Measurements from ENCODE around the gene RAPGEFL1.
"Not testable (repeated sequence)": the region's sequence is repeated elsewhere in the genome, so short reads cannot be mapped to it uniquely, and the experiment has no call there.

The RAPGEFL1 gene

GRCh38 chr17:40174514-40174913, 2.8 kb upstream of the RAPGEFL1 start:
- no peak for DNase-seq

DNA sequence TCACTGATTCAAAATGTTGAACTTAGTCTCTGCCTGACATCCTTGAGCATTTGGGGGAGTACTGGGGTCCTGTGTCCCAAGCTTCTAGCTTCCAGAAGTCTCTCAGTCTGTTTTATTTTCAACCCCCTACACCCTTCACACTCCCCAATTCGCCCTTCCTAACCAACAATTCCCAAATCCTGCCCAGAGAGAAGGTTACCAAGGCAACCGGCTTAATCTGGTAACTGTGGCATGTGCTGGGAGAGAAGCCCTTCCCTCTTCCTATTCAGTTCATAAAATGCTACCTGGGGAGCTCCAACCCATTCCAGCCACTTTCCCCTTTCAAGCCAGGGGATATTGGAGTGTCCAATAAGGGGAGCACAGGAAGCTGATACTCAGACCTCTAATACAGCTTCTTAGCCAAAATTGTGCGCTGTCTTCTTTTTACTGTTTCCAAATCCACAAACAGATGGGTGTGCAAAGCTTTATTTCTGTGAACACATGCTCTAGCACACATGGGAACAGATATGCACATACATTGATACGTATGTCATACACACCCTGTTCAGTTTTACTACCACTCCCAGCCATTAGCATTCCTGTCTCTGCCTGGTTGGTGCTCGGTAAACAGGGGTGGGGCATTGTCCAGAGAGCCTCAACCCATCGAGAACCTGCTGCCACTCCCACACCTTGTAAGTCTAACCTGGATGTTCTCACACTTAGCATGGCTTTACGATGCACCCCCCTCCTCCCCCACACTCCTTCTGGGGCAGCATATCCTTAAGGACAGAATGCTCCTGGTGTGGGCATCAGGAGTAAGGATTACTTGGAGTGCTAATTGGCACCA, 1.1 kb upstream of the RAPGEFL1 start:
- no peak for DNase-seq

GRCh38 chr17:40176754-40177110, 538 bp upstream of the RAPGEFL1 start:
- DNase-seq, result no peak

GRCh38 chr17:40178021-40178601, 841 bp downstream of the RAPGEFL1 start:
- no peak for DNase-seq

DNA sequence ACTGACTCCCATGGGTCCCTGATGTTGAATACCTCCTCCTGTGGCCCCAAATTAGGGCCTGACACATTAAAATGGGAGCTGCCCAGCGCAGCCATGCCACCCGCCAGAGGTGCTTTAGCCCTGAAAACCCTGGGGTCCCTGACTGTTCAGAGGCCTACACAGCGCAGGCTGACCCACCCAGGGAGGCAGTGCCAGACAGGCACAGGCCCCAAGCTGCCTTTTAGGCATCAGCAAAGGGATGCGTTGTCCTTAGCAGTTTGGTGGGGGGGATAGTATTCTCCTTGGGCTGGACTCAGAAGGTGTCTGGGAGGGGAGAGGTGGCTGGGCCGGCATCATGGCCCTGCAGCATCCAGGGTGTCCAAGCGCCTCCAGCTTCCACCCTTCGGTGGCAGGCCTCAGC, 1.4 kb downstream of the RAPGEFL1 start:
- no peak for DNase-seq

- DNase-seq, result no peak
Observed at GRCh38 chr17:40179923-40180659, 2.8 kb downstream of the RAPGEFL1 start.

GRCh38 chr17:40180694-40181093, 3.4 kb downstream of the RAPGEFL1 start:
- DNase-seq, result no peak

GRCh38 chr17:40181205-40181604, 3.9 kb downstream of the RAPGEFL1 start:
- no peak for DNase-seq

DNA sequence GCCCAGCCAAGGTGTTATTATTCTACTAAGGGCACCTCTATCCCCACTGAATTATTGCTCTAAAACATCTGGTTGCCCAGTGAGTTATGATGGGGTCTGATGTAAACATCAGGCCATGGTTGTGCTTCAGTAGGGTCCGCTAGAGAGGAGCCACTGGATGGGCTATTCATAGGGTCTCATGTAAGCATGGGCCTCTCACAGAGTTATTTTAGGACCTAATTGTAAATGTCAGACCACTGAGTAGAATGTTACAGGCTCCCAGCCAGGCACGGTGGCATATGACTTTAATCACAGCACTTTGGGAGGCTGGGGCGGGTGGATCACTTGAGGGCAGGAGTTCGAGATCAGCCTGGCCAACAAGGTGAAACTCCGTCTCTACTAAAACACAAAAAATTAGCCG, 5.3 kb downstream of the RAPGEFL1 start:
- DNase-seq, result no peak

DNA sequence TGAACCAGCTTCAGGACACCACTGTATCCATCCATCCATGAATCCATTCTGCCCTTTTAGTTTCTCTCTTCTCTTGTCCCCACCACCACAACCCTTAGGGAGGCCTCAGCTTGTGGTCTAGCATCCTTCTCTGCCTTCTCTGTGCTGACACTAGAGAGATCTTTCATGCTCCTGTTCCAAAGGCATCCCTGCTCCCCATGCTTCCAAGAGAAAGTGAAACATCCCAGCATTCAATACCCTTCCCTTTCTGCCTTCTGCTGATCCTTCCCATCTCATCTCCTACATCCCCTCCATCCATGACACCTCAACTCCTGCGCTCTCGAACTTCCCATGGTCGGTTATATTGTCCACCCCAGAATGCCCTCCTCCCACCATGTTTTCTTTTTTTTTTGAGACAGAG, 10.0 kb downstream of the RAPGEFL1 start:
- no peak for DNase-seq

- no peak for DNase-seq
Observed at GRCh38 chr17:40188694-40189093, 11.4 kb downstream of the RAPGEFL1 start.

DNA sequence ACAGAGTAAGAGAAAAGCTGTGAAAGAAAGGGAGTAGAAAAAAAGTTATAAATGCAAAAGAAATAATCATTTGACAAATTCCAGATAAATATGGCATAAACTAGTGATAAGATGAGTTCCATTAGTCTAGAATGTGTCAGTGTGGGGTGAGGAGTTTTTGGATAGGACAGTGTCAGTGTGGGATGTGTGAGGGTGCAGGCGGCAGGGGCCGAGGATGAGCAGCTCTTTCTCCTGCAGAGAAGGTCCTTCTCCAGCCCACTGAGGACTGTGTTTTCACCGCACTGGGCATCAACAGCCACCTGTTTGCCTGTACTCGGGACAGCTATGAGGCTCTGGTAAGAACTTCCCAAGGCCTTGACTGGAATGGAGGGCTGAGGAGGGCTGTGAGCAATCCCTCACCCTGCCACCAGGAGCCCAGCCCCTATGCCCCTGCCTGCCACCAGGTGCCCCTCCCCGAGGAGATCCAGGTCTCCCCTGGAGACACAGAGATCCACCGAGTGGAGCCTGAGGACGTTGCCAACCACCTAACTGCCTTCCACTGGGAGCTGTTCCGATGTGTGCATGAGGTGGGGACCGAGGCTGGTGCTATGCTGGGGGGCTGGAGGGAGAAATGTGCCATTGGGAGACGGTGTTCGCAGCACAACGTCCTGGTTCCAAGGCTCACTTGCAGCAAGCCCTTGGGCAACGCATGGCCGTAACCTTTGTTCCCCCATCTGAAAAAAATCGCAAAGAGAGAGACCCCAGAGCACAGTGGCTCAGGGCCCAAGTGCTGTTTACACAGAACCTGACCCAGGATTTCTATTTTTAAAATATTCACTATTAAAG, 13.1 kb downstream of the RAPGEFL1 start:
- peak; percentile 24 for DNase-seq

DNA sequence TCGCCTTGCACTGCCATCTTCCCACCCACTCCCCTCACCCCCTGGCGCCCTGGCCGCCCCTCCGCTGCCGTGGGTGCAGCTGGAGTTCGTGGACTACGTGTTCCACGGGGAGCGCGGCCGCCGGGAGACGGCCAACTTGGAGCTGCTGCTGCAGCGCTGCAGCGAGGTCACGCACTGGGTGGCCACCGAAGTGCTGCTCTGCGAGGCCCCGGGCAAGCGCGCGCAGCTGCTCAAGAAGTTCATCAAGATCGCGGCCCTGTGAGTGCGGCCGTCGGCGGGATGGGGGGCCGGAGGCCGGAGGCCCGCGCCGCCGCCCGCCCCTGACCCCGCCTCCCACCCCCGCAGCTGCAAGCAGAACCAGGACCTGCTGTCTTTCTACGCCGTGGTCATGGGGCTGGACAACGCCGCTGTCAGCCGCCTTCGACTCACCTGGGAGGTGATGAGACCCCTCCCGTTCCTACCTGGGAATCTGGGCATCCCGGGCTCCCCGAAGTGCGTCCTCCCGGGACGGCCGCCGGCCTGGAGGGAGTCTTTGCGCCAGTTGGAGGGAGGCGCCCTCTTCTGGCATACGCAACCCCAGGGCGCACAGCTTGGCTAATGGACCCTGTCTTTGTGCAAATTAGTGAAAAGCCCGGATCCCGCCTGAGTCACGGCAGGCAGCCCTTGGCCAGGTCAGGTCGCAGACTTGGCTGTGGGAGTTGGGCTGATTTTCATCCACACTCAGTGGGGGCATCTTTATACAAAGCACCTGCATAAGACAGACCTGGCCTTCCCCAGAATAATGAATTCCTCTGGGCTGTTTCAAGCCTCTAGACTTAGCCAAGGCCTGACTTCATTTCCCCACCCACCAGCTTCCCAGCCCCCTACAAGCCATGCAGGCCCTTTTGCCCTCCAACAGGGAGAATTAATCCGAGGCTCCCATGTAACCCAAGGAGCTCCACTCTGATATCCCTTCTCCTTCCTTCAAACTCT, 14.3 kb downstream of the RAPGEFL1 start:
- DNase-seq, result peak; percentile 35

DNA sequence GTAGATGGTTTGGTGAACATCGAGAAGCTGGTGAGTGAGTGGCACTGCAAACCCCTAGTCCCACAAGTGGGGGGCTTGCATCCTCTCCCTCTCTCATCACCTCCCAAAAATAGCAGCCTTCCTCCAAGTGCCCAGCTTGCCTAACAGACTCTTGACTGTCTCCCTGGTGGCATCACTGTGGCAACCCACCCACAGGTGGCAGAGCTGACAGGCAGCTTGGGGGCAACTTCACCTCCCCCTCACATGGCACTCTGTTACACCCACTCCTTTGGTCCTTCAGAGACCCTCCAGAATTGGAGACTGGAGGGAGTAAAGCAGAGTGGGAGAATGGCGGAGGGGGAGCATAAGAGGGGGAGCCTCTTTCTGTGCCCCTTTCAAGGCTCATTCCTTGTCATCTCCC, 15.7 kb downstream of the RAPGEFL1 start:
- DNase-seq, result no peak

GRCh38 chr17:40194821-40195220, 17.6 kb downstream of the RAPGEFL1 start:
- DNase-seq, result no peak

- no peak for DNase-seq
Observed at GRCh38 chr17:40197550-40197949, 20.3 kb downstream of the RAPGEFL1 start.

DNA sequence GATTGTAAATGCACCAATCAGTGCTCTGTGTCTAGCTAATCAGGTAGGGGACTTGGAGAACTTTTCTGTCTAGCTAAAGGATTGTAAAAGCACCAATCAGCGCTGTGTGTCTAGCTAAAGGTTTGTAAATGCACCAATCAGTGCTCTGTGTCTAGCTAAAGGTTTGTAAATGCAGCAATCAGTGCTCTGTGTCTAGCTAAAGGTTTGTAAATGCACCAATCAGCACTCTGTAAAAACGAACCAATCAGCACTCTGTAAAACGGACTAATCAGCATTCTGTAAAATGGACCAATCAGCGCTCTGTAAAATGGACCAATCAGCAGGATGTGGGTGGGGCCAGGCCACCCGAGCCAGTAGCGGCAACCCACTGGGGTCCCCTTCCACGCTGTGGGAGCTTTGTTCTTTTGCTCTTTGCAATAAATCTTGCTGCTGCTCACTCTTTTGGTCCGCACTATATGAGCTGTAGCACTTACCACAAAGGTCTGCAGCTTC, 20.7 kb downstream of the RAPGEFL1 start:
- DNase-seq, result peak; percentile 9

GRCh38 chr17:40198576-40198975, 21.3 kb downstream of the RAPGEFL1 start:
- DNase-seq, result no peak

DNA sequence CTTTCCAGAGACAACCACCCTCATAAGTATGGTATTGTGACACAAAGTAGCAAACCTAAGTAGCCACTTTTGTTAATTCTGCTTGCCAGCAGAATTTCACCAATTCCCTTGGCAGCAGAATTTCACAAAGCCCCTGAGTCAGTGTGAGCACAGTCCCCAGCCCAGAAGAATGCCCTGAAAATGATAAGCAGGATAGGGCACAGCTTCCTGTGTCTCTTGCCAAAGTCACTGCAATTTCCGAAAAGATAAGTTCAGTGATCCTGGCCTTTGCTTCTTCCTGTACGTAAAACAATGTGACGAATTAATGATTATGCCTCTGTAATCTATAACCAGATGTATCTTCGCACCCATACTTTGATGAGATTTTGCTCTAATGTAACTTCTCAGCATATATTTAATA, 25.9 kb downstream of the RAPGEFL1 start:
- DNase-seq, result no peak

DNA sequence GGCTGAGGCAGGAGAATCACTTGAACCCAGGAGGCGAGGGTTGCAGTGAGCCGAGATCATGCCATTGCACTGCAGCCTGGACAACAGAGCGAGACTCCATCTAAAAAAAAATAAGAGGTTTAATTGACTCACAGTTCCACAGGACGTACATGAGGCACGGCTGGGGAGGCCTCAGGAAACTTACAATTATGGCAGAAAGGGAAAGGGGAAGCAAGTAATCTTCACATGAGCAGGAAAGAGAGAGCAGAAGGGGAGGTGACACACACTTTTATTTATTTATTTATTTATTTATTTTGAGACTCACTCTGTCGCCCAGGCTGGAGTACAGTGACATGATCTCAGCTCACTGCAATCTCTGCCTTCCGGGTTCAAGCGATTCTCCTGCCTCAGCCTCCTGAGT, 28.9 kb downstream of the RAPGEFL1 start:
- not testable (repeated sequence) for DNase-seq

GRCh38 chr17:40209404-40210093, 32.3 kb downstream of the RAPGEFL1 start:
- no peak for DNase-seq
